Stimulated activated CD8-positive, alpha-beta memory T cell treated with anti-CD3 and anti-CD28 coated beads, Interleukin-12 subunit alpha, Interleukin-12 subunit beta, amount 100 ng/mL, for 1 hour (primary cell): ENCODE measurements around the gene ENHO.
A peak's percentile ranks its signal among the peaks of the same experiment; 100 is the strongest.
"Not testable (repeated sequence)": the region's sequence is repeated elsewhere in the genome, so short reads cannot be mapped to it uniquely, and the experiment has no call there.

Experiments used
- DNase-seq: peaks from one replicate; pipeline ENCODE4 v3.0.0-alpha.2; 2020; ENCODE audit warnings: low read depth

ENHO gene

GRCh38 chr9:34555500-34555899 is 32.7 kb upstream of the ENHO start:
- no peak for DNase-seq

DNA sequence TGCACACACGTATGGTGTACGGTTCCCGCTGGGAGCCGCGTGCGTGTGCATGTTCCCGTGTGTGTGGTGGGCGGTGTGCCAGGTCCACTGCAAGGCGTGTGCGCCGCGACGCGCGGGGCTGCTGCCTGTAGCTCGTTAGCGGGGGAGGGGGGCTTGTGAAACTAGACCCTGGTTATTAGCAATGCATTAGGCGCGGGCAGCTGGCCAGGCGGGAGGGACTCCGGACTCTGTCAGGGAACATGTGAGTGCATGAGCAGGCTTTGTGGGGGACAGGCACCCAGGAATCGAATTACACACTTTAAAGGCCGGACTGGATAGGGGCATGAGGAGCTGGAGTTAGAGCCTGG is 32.2 kb upstream of the ENHO start:
- DNase-seq: no peak

- no peak for DNase-seq
Measured at GRCh38 chr9:34554211-34555001, 31.6 kb upstream of the ENHO start.

DNA sequence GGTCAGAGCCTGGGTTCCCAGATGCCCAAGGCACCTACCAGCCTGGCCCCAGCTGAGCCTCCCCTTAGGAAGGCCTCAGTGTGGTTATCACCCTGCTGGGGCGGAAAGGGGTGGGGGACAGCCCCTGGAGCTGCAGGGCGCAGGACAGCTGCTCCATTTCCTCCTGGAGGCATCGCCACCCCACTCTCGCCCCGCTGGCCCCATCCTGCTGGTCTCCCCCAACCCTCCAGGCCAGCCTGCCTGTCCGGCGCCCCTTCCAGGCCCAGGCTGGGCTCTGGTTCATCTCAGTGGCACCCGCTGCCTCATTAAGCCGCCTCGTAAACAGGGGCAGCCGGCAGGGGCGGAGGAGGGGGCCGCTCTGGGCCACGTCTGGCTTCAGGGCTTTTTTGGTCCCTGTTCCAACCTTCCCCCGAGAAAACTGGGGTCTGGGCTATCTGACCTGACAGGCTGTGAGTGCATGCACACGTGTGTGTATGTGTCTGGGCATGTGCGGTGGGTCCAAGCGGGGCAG is 30.8 kb upstream of the ENHO start:
- DNase-seq: no peak

DNA sequence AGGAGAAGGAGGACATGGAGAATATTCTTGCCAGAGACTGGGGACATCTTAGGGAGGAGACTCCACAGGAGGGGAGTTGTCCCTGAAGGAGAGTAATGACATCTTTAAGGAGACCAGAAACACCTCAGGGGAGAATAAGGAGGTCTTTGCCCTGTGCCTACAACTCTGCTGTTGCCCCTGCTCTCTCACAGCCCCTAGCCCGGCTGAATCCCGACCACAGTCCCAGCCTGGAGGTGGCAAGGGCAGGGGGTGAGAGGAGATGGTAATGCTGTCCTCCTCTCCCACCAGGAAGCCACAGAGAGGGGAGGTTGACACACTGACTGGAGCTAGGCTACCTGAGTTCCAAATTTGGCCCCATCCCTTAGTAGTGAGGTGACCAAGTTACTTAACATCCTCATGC is 30.2 kb upstream of the ENHO start:
- DNase-seq: no peak

DNA sequence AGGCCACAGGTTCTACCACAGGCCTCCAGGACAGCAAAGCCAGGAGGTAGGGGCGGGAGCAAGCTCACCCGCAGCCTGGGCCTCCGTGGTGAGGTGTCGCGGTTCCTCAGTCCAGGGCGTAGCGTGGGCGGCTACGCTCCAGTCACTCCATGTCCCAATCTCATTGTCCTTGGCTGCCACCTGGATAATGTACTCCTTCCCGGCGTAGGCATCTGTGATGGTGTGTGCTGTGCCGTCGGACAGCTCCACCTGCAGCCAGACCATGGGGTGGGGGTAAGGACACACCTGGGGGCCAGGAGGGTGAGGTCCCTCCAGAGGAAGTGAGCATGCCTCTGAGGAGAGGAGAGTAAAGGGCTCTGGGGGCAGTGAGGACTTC is 29.8 kb upstream of the ENHO start:
- DNase-seq: no peak

DNA sequence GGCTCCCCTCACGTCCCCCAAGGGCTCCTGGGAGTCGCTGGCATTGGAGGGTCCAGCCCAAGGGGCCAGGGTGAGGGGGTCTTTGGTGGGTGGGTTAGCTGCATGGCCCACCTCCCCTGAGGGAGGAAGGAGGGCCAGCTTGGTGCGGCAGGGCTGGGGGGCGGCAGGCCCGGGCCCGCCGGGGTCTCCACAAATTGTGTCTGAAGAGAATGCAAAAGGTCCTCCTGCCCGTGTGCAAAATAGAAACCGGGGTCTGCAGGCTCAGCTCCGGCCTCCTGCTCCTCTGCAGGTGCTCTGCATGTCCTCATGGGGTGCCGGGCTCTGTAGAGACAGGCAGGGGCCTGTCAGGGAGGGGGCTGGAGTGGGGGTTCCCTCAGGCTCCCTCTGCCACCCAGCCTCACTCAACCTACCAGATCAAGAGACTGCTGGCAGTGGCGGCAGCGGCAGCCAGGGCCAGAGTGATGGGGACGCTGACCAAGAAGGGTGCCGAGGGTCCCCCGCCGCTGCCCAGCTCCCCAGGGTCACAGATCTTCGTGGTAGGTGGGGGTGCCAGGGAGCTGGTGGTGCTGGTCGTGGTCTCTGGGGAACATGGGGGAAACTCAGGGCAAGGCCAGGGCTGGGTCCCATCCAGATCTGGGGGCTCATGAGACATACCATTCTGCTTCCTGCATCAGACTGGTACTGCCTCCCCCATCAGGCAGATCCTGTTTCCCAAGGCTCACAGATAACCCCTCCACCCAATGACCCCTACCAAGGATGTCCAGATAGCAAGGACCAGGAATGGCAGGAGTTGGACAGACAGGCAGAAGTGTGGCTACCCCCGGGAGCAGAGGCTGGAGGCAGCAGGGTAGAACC is 29.2 kb upstream of the ENHO start:
- no peak for DNase-seq

DNA sequence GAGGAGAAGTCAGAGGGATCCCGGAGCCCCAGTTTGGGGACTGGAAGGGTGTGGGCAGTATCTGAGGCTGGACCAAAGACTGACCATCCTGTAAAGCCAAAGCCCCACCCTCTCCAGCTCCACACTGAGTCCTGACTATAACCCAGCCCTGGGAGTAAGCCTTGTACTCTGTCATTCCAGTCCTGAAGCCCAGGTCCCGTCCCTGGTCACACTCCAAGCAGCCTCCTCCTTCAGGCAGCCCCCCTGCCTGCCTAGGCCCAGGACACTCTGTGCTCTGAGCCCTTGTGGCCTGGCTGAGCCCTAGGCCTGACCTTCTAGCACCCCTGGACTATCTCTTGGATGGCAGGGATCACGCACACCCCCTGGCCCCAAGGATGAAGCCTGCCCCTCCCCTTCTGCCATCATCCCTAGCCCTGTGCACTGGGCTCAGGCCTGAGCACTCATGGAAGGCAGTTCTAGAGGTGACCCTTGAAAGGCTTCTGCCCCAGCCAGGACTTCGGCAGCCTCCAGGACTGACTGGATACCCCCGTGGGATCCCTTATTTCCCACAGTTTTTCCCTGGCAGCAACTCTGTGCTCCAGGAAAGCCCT is 28.0 kb upstream of the ENHO start:
- no peak for DNase-seq

DNA sequence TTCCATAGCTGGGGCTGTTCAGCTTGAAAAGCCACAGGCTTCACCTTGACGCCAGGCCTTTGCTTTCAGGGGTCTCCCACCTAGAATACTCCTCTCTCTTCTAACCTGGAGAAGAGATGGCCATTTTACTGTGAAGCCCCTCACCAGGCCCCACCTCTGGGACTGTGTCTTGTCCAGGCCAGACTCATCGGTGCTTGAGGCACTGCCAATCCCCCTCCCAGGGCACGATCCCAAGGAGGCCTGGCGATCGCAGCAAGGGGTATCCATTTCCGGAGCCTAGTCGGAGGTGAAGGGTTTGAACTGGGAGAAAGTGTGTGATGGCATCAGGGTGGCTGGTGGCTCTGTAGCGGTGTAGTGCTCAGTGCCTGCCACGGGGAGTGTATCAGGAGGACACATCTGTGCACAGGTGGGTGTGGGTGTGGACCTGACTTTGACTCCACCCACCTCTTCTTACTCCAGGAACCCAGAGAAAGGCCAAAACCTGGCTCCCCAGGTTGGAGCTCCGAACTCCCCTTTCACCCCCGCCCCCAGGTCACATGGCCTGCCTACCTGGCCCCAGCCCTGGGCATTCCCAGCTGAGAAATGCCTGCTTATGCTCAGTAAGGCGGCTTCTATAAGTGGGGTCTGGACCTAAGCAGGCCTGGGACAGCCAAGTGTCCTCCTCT is 27.4 kb upstream of the ENHO start:
- no peak for DNase-seq

- DNase-seq: no peak
Measured at GRCh38 chr9:34549407-34549732, 26.6 kb upstream of the ENHO start.

DNA sequence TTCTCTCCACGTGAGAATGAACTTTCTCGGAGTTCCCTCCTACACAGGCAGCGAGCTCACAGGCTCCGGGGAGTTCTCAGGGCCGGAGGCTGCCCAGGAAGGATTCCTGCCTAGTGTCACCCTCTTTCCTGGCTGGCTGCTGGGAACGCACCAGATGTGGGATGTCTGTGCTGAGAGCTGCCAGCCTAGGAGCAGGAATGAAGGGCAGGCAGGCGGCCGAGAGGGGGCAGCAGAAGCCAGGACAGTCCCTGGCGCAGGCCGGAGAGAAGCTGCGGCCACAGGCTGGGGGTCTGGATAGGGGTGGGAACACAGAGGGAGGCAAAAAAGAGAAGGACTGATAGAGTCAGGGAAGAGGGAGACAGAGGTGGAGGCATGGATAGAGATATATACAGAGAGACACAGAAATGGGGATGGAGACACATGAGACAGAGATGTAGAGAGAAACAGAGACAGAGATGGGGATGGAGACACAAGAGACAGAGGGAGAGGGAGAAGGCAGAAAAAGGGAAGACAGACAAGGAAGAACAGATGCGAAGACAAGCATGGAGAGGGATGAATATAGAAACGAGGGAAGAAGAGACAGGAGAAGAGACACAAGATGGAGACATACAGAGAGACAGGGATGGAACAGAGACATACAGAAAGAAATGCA is 25.3 kb upstream of the ENHO start:
- DNase-seq: no peak

- DNase-seq: peak; percentile 30
Measured at GRCh38 chr9:34546834-34547827, 24.3 kb upstream of the ENHO start.

- no peak for DNase-seq
Measured at GRCh38 chr9:34546102-34546833, 23.5 kb upstream of the ENHO start.

GRCh38 chr9:34545497-34545896 is 22.7 kb upstream of the ENHO start:
- DNase-seq: no peak

GRCh38 chr9:34544035-34544434 is 21.2 kb upstream of the ENHO start:
- DNase-seq: no peak

DNA sequence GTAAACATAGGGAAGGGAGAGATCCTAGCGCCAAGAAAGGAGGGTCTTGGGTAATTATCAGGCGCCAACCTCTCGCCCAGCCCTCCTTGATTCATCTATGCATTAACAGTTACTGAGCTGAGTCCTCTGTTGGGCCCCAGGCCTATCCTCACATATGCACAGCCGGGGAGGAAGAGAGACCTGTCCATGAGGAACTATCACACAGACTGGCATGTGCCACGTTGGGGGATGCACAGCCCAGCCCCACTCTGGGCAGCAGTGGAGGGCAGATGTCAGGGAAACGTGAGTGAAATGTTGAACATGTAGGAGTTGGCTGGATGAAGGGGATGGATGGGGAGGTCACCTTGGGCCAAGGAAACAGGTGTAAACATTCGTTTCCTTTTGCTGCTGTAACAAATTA is 18.8 kb upstream of the ENHO start:
- no peak for DNase-seq

- no peak for DNase-seq
Measured at GRCh38 chr9:34540827-34541226, 18.0 kb upstream of the ENHO start.

- DNase-seq: no peak
Measured at GRCh38 chr9:34536685-34537084, 13.9 kb upstream of the ENHO start.

GRCh38 chr9:34532041-34532440 is 9.3 kb upstream of the ENHO start:
- not testable (repeated sequence) for DNase-seq

DNA sequence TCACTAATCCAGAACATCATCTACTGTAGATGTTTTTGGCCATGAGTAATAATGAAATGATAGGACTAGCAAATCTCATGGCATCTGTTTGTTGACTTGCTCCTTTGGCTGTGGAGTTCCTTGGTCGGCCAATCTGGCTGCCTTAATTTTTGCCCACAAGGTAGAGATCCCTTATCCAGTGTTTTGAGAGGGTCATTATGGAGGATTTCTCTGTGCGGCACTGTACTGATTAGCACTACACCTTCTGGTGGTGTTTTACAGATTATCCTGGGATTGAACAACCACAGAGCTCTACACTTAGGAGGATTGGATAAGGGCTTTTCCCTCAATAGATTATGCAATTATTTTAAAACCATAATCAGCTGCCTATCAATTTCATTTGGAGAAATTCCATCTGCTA is 3.2 kb upstream of the ENHO start:
- no peak for DNase-seq
